GDM1 (cell line): ENCODE data around the gene ALAS1.
"Not testable (repeated sequence)": the region's sequence is repeated elsewhere in the genome, so short reads cannot be mapped to it uniquely, and the experiment has no call there.

Source experiments
- DNase-seq: peaks from one replicate; lab custom pipeline; 2025; lab: John Stamatoyannopoulos, UW

ALAS1 gene

GRCh38 chr3:52197842-52198625, at the start of gene ALAS1:
Gene ALAS1 (plus strand): TSS chr3:52198160. CDS start chr3:52199242, 1,082 bp downstream.
- DNase-seq, result peak; percentile 88

GRCh38 chr3:52149021-52149420, 48.9 kb upstream of the ALAS1 start:
- DNase-seq, result no peak

DNA sequence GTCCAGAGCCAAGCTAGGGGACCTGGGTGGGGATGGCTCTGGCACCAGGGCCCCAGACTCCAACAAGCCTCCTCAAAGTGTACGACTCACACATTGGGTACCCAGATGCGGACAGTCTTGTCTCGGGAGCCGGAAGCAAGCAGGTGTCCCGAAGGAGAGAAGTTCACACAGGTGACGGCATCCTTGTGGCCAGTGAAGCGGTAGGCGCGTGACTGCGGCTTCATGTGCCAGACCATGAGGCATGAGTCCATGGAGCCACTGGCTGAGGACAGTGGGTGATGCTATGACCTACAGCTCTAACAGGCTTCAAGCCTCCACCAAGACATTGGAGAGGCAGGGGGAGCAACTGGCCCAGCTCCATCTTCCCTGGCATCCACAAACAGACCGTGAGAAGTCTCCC, 48.2 kb upstream of the ALAS1 start:
- DNase-seq, result no peak

DNA sequence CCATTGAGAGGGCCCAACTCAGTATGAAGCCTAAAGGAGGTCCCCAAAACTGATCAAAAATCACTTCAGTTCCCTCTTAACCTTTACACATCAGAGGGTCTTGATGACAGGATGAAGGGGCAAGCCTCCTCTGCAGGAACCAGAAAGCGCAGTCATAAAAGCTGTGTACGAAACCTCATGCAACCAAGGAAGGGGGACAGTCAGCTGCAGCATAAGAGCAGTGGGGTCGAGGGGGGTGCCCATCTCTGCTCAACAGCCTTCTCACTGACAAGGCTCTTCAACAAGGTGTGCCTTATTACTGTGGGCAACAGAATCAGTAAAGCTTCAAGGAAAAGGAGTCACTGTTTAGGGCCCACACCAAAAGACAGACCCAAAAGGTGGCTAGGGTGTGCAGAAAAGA, 47.6 kb upstream of the ALAS1 start:
- no peak for DNase-seq

DNA sequence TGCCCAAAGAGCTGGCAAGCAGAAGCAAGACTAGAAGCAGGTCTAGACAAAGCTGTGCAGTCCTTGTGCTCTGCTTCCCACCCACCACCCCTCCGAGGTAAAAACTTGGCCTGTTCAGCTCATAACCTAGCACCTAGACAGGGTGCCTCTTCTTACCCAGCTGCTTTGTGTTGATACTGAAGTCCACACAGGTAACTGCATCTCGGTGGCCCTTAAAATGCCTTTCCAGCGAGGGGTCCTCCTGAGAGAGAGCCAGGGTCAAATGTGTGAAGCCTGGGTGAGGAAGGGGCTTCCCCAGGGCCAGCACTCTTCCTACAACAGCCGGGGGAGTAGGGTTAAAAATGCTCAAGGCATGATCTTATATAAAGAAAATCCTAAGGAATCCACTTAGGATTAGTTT, 47.1 kb upstream of the ALAS1 start:
- DNase-seq, result no peak

- DNase-seq, result not testable (repeated sequence)
Measured at GRCh38 chr3:52151991-52152390, 46.0 kb upstream of the ALAS1 start.

GRCh38 chr3:52153389-52154096, 44.4 kb upstream of the ALAS1 start:
- no peak for DNase-seq

DNA sequence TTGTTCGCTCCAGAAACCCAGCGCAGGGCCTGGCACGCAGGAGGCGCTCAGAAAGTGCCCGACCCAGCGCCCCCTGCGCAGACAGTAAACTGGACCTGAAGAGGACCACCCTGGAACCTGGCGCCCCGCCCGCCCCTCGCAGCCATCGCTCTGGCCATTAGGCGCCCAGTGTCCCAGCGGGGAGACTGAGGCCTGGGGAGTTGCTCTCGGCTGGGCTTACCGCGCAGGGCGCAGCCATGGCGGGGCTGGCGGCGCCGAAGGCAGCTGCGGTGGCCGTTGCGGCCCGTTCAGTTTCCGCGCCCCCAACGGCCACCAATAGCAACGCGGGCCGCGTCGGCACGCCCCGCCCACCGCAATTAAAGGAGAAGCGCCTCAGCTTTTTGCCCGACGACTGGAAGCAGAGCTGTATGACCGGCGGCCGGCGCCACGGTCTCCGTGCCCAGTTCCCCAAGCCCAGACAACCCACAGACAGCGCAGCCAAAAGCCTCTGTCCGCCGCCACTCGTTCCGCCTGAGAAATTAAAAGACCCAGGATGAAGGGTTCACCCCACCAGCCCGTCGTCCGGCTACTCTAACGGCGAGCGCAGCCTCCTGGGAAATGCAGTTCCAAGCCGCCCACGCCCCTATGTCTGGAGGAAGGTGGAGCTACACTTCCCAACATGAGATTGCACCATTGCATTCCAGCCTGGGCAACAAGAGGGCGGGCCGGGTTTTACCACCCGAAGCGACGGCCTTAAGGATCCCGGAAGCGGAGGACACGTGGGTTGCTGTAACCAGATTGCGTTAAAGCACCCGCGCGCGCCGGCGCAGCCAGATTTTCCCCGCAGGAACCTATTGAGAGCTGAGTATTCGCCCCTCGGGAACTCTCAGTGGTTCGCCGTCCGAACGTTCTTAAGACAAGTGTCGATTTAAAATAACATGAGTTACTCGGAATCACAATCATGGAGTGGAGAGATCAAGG, 43.5 kb upstream of the ALAS1 start, which contains the start of gene POC1A:
POC1A (minus strand) TSS at position 289 of the 960 bp plus-strand sequence; CDS start at position 238, 51 bp downstream.
- peak; percentile 91 for DNase-seq

GRCh38 chr3:52155912-52156311, 42.0 kb upstream of the ALAS1 start:
- DNase-seq, result no peak

GRCh38 chr3:52159503-52159902, 38.5 kb upstream of the ALAS1 start:
- no peak for DNase-seq

GRCh38 chr3:52162250-52162872, 35.6 kb upstream of the ALAS1 start:
- no peak for DNase-seq

DNA sequence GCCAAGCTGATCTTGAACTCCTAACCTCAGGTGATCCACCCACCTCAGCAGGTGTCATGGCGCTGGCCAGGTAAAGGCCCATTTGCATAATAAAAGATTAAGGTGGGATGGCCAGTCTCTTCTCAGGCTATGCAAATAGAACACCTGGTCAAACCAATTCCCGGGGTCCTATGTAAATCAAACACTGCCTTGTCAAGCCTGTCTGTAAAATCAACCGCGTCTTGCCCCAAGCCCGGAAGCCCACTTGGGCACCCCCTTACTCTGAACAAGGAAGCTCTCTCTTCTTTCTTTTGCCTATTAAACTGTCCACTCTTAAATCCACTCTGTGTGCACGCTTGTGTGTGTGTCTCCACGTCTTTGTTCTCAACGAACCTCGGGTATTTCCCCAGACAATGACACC, 30.7 kb upstream of the ALAS1 start:
- no peak for DNase-seq

- DNase-seq, result not testable (repeated sequence)
Measured at GRCh38 chr3:52170217-52170616, 27.7 kb upstream of the ALAS1 start.

DNA sequence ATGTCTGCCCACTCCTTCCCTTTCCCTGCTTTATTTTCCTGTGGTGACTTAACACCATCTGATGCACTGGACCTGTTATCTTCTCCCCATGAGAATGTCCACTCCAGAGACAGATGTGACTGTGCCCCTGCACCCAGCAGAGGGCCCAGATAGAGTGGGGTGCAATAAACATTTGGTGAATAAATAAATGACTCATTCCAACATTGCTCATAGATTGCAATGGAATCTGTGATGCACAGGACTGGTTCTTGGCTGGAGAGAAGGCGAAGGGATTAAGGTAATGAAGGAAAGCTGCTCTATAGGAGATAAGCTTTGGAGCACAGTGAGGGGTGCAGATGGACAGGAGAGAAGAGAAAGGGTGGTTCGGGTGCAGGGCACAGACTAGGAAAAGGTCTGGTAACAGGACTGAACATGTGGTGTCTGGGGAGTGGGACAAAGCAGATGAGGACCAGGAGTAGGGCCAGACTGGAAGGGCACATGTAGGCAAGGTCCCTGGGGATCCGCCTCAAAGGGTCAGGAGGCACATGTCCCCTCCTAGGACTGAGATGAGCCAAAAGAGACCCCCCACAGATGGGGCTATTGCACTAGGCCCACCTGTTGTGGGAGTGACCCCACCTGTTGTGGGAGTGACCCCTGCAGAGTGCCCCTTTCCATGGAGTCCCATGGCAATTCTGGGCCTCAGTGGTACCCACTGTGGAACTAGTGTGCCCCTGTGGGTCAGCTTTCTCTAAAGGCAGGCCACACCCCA, 26.3 kb upstream of the ALAS1 start:
- no peak for DNase-seq

DNA sequence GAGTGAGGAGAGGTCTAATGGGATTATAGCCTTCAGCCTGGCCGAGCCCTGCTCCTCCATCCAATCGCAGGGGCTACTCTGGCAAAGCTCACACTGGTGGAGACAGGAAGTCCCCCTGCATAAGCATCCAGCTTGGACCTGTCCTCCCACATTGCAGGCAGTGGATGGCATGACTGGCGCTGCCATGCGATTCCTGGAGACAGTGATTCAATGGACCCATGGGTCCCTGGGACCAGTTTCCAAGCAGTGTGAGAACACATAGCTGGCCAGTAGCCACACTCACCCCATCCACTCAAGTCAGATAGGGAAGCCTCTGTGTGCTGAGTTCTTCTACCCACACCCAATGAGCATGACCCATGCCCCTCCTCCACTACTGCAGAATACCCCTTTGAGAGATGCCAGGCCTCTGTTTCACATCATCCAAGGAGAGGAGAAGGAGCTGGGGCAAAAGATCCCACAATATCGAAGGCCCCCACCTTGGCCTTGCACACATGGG, 25.6 kb upstream of the ALAS1 start:
- DNase-seq, result no peak

- DNase-seq, result no peak
Measured at GRCh38 chr3:52173101-52173500, 24.9 kb upstream of the ALAS1 start.

GRCh38 chr3:52174896-52175295, 23.1 kb upstream of the ALAS1 start:
- no peak for DNase-seq

- DNase-seq, result no peak
Measured at GRCh38 chr3:52175416-52176179, 22.4 kb upstream of the ALAS1 start.

- DNase-seq, result no peak
Measured at GRCh38 chr3:52176180-52176752, 21.7 kb upstream of the ALAS1 start.
